Mesenchymal stem cell (in vitro differentiated cells and primary cell): ENCODE results near the gene CCDC18.
"Not testable (repeated sequence)": the region's sequence is repeated elsewhere in the genome, so short reads cannot be mapped to it uniquely, and the experiment has no call there.

ENCODE experiments used
- DNase-seq: peaks from one replicate; pipeline ENCODE4 v3.0.0-alpha.2; 2013
- H2AFZ ChIP-seq: one replicate; pipeline ENCODE4 v1.6.1; 2013; ENCODE audit warnings: low read depth, mild to moderate bottlenecking, control low read depth, inconsistent platforms, low read length, moderate library complexity
- H2AK5ac ChIP-seq: 2 replicates; pipeline ENCODE4 v1.6.1; 2013; ENCODE audit warnings: low read length, moderate library complexity, mild to moderate bottlenecking, inconsistent platforms; ENCODE audit not compliant: severe bottlenecking
- H2BK120ac ChIP-seq: one replicate; pipeline ENCODE4 v1.6.1; 2013; ENCODE audit warnings: low read depth, mild to moderate bottlenecking, inconsistent platforms, low read length, moderate library complexity
- H2BK12ac ChIP-seq, 2 experiments: one replicate each; pipeline ENCODE4 v1.6.1; 2013; ENCODE audit warnings: inconsistent platforms in 2 of 2, low read length in 2 of 2, mild to moderate bottlenecking in 2 of 2, moderate library complexity in 2 of 2, control low read depth in 1 of 2
- H2BK15ac ChIP-seq: one replicate; pipeline ENCODE4 v1.6.1; 2013; ENCODE audit warnings: mild to moderate bottlenecking, low read depth, inconsistent platforms; ENCODE audit not compliant: poor library complexity, severe bottlenecking
- H2BK5ac ChIP-seq: 2 replicates; pipeline ENCODE4 v1.6.1; 2013; ENCODE audit warnings: low read depth, mild to moderate bottlenecking, low read length, control low read depth, inconsistent platforms; ENCODE audit not compliant: poor library complexity, severe bottlenecking
- H3K14ac ChIP-seq, 2 experiments: one replicate each; pipeline ENCODE4 v1.6.1; 2013; ENCODE audit warnings: inconsistent platforms in 2 of 2, low read length in 2 of 2, control low read depth in 1 of 2, mild to moderate bottlenecking in 1 of 2, moderate library complexity in 1 of 2
- H3K18ac ChIP-seq, 2 experiments: one replicate each; pipeline ENCODE4 v1.6.1; 2013; ENCODE audit warnings: inconsistent platforms in 2 of 2, low read length in 2 of 2, control low read depth in 1 of 2, low read depth in 1 of 2, mild to moderate bottlenecking in 1 of 2
- H3K23ac ChIP-seq, 2 experiments: one replicate each; pipeline ENCODE4 v1.6.1; 2013; ENCODE audit warnings: inconsistent platforms in 2 of 2, low read length in 2 of 2, mild to moderate bottlenecking in 2 of 2, moderate library complexity in 2 of 2, control low read depth in 1 of 2
- H3K27ac ChIP-seq: 2 replicates; pipeline ENCODE4 v1.5.1; 2013; ENCODE audit warnings: mild to moderate bottlenecking, moderate library complexity, low read length, control low read depth, inconsistent platforms; ENCODE audit not compliant: poor library complexity, severe bottlenecking
- H3K27me3 ChIP-seq, 2 experiments: 2 replicates each; pipeline versions ENCODE4 v1.6.1 to v1.7.0; 2013; ENCODE audit warnings: low read length in 2 of 2, mild to moderate bottlenecking in 2 of 2, moderate library complexity in 2 of 2, control low read depth in 1 of 2, inconsistent platforms in 1 of 2; ENCODE audit not compliant: control insufficient read depth in 1 of 2, insufficient read depth in 1 of 2
- H3K36me3 ChIP-seq, 2 experiments: 2 replicates each; pipeline versions ENCODE4 v1.6.1 to v1.7.0; 2013; ENCODE audit warnings: low read length in 2 of 2, control low read depth in 1 of 2, inconsistent platforms in 1 of 2, low read depth in 1 of 2, mild to moderate bottlenecking in 1 of 2; ENCODE audit not compliant: insufficient read depth in 2 of 2, control insufficient read depth in 1 of 2
- H3K4ac ChIP-seq, 2 experiments: one replicate each; pipeline ENCODE4 v1.6.1; 2013; ENCODE audit warnings: inconsistent platforms in 2 of 2, low read length in 2 of 2, mild to moderate bottlenecking in 2 of 2, moderate library complexity in 2 of 2, control low read depth in 1 of 2, low read depth in 1 of 2
- H3K4me1 ChIP-seq: 2 replicates; pipeline ENCODE4 v1.6.1; 2013; ENCODE audit warnings: low read depth, low read length, control low read depth; ENCODE audit not compliant: control insufficient read depth, insufficient read depth
- H3K4me2 ChIP-seq: 2 replicates; pipeline ENCODE4 v1.6.1; 2013; ENCODE audit warnings: low read length, mild to moderate bottlenecking, inconsistent platforms; ENCODE audit not compliant: poor library complexity, severe bottlenecking
- H3K4me3 ChIP-seq, 2 experiments: 2 replicates each; pipeline versions ENCODE4 v1.5.1 to v1.7.0; 2013; ENCODE audit warnings: low read length in 2 of 2, mild to moderate bottlenecking in 2 of 2, control low read depth in 1 of 2, low read depth in 1 of 2; ENCODE audit not compliant: insufficient read depth in 1 of 2
- H3K79me1 ChIP-seq: replicated peaks from 2 replicates; pipeline ENCODE4 v1.6.1; 2013; ENCODE audit warnings: mild to moderate bottlenecking, control low read depth, low read length, inconsistent platforms; ENCODE audit not compliant: poor library complexity, severe bottlenecking
- H3K9ac ChIP-seq: 2 replicates; pipeline ENCODE4 v1.7.0; 2013; ENCODE audit warnings: mild to moderate bottlenecking, low read length, moderate library complexity
- H3K9me3 ChIP-seq: 2 replicates; pipeline ENCODE4 v1.7.0; 2013; ENCODE audit warnings: mild to moderate bottlenecking, low read length; ENCODE audit not compliant: control insufficient read depth
- H4K8ac ChIP-seq: one replicate; pipeline ENCODE4 v1.6.1; 2013; ENCODE audit warnings: inconsistent platforms, mild to moderate bottlenecking, low read length, moderate library complexity
- H4K91ac ChIP-seq: one replicate; pipeline ENCODE4 v1.6.1; 2013; ENCODE audit warnings: mild to moderate bottlenecking, low read length, inconsistent platforms
- WGBS: methylation state at CpG from one replicate; pipeline ENCODE4 v1.1.7; 2013; ENCODE audit warnings: mixed read lengths; 5-methylcytosine and 5-hydroxymethylcytosine counted together

Gene CCDC18

GRCh38 chr1:93275262-93275633, 94.7 kb downstream of the CCDC18 start:
- H4K8ac ChIP-seq, H2BK120ac ChIP-seq, H3K9me3 ChIP-seq, H3K23ac ChIP-seq, H3K4me3 ChIP-seq, H3K9ac ChIP-seq, H2AFZ ChIP-seq, H2BK5ac ChIP-seq, H3K27me3 ChIP-seq, H3K79me1 ChIP-seq, H2AK5ac ChIP-seq, H3K36me3 ChIP-seq, H2BK12ac ChIP-seq, H3K4me1 ChIP-seq, H2BK15ac ChIP-seq, H3K4me2 ChIP-seq, H4K91ac ChIP-seq, H3K4ac ChIP-seq, DNase-seq, H3K18ac ChIP-seq, H3K14ac ChIP-seq: not testable (repeated sequence)
- 100% methylated on average over 2 of the region's 3 CpGs for WGBS
- peak overlapping the region; percentile 4 for H3K27ac ChIP-seq

- H3K79me1 ChIP-seq = no peaks in the 10 kb centered on the region
- H4K91ac ChIP-seq = no peak overlapping the region
- no peaks in the 10 kb centered on the region for H3K9me3 ChIP-seq
- no peak overlapping the region for H3K4me2 ChIP-seq
- H2BK5ac ChIP-seq = no peak overlapping the region
- no peaks in the 10 kb centered on the region for H3K27me3 ChIP-seq
- peak overlapping the region; percentile 80 for H3K27ac ChIP-seq
- no peak overlapping the region for H4K8ac ChIP-seq
- no peak overlapping the region for H3K9ac ChIP-seq
- no peak overlapping the region for H3K18ac ChIP-seq
- H3K23ac ChIP-seq = no peak overlapping the region
- no peak overlapping the region for H2AK5ac ChIP-seq
- no peak overlapping the region for H2BK12ac ChIP-seq
- 93% methylated on average over 5 of the region's 5 CpGs for WGBS
- DNase-seq = no peak
- H3K14ac ChIP-seq = no peak overlapping the region
- no peak overlapping the region for H3K4me3 ChIP-seq
- H2BK120ac ChIP-seq = no peak overlapping the region
- no peak overlapping the region for H3K4ac ChIP-seq
- no peak overlapping the region for H2BK15ac ChIP-seq
- H2AFZ ChIP-seq = no peak overlapping the region
- peaks cover 0 to 10% of the 10 kb centered on the region in 2 experiments for H3K36me3 ChIP-seq
- H3K4me1 ChIP-seq = peaks cover 5% of the 10 kb centered on the region
Measured at GRCh38 chr1:93275634-93276295, 95.2 kb downstream of the CCDC18 start.

GRCh38 chr1:93277530-93277929, 97.0 kb downstream of the CCDC18 start:
- H4K91ac ChIP-seq, H3K18ac ChIP-seq, H2AFZ ChIP-seq, H3K23ac ChIP-seq, H2AK5ac ChIP-seq, H2BK5ac ChIP-seq, H3K4me3 ChIP-seq, H4K8ac ChIP-seq, H3K36me3 ChIP-seq, H2BK15ac ChIP-seq, DNase-seq, H3K79me1 ChIP-seq, H3K27ac ChIP-seq, H3K4ac ChIP-seq, H3K9ac ChIP-seq, H3K27me3 ChIP-seq, H3K4me2 ChIP-seq, H2BK12ac ChIP-seq, H3K4me1 ChIP-seq, H3K14ac ChIP-seq, H3K9me3 ChIP-seq, H2BK120ac ChIP-seq: not testable (repeated sequence)
- no CpG with 5 or more reads among the region's 3 CpGs for WGBS

- Histone ChIP-seq H2BK120ac (no peak overlapping the region), H3K18ac (no peak overlapping the region), H2BK5ac (no peak overlapping the region), H3K14ac (no peak overlapping the region), H3K4me1 (no peaks in the 10 kb centered on the region), H3K4me2 (no peak overlapping the region), H3K36me3 (peaks cover 0 to 10% of the 10 kb centered on the region in 2 experiments), H2BK15ac (no peak overlapping the region), H3K27me3 (no peaks in the 10 kb centered on the region), H4K91ac (no peak overlapping the region), H3K4ac (no peak overlapping the region), H2AK5ac (no peak overlapping the region), H2BK12ac (no peak overlapping the region), H3K79me1 (no peaks in the 10 kb centered on the region), H4K8ac (no peak overlapping the region), H3K23ac (no peak overlapping the region), H3K27ac (no peak overlapping the region), H3K9me3 (no peaks in the 10 kb centered on the region), H3K4me3 (no peak overlapping the region), H2AFZ (no peak overlapping the region), H3K9ac (no peak overlapping the region)
- DNase-seq = no peak
- no CpG with 5 or more reads among the region's 1 CpG for WGBS
Measured at GRCh38 chr1:93283496-93283895, 103.0 kb downstream of the CCDC18 start.
